Nephron progenitor cell (in vitro differentiated cells): ENCODE data around the gene TWNK.
"Not testable (repeated sequence)": the region's sequence is repeated elsewhere in the genome, so short reads cannot be mapped to it uniquely, and the experiment has no call there.

Experiments
- DNase-seq: peaks from one replicate; pipeline ENCODE4 v3.0.0; 2021
- H3K27ac Mint-ChIP-seq: 2 replicates; pipeline ENCODE4 v1.8.0; 2021; ENCODE audit warnings: mild to moderate bottlenecking, moderate library complexity, mixed read lengths
- H3K27me3 Mint-ChIP-seq: 2 replicates; pipeline ENCODE4 v1.8.0; 2021; ENCODE audit warnings: mild to moderate bottlenecking, low read depth, mixed read lengths; ENCODE audit not compliant: poor library complexity
- H3K36me3 Mint-ChIP-seq: 2 replicates; pipeline ENCODE4 v1.8.0; 2021; ENCODE audit warnings: low read depth, mixed read lengths
- H3K4me1 Mint-ChIP-seq: 2 replicates; pipeline ENCODE4 v1.8.0; 2021; ENCODE audit warnings: mixed read lengths
- H3K4me3 Mint-ChIP-seq: 2 replicates; pipeline ENCODE4 v1.8.0; 2021; ENCODE audit warnings: mild to moderate bottlenecking, moderate library complexity, mixed read lengths
- H3K9me3 Mint-ChIP-seq: 2 replicates; pipeline ENCODE4 v1.8.0; 2021; ENCODE audit warnings: mild to moderate bottlenecking, moderate library complexity, mixed read lengths
- TF ChIP-seq, protein P1 (sequence below): fragments of 200-600 bp; sonication (generic); IDR thresholded peaks from 2 replicates; pipeline ENCODE4 v1.5.0; 2021; ENCODE audit warnings: antibody characterized with exemption

TWNK gene

DNA sequence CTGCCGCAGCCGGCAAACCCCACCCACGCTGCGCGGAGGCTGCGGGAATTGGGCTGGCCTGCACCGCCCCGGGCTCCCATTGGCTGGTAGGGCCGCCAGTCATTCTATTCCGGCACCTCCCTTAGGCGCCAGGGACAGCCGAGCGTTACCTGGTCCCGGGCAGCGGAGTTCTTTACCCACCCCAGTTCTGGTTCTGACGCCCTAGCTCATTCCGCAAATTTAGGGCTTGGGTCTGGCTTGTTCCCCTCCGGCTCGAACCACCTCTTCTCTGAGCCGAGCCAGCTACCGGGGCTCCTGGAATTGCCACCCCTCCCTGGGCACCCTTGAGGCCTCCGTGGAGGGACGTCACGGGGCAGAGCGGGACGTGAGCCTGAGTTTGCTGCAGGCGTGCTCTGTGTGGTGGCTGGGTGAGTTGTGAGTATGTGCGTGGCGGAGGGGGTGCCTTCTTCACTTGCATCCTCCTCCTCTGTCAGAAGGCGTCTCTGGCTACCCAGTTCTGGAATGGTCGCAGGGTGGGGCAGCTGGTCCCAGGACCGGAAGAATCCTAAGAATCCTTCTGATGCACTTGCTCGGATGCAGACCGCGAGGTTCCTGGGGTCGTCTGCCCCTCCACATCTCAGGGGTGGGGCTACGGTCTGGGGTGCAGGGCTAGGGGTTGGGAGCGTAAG, 43.9 kb downstream of the TWNK start, which contains the start of the genes PDZD7 and SFXN3:
Gene PDZD7, minus strand, starts transcription at position 2 of the 668 bp plus-strand sequence. CDS start 910 bp downstream, outside the sequence.
Gene SFXN3, plus strand, starts transcription at position 107 of the 668 bp plus-strand sequence. CDS start 3,461 bp downstream, outside the sequence.
- Mint-ChIP-seq H3K4me3 (peak within 1 kb of the TSS; percentile 83), H3K27ac (no peak within 1 kb of the TSS), H3K4me1 (peaks cover 69% of the 10 kb centered on the region), H3K9me3 (no peaks in the 10 kb centered on the region), H3K27me3 (peaks cover 62% of the 10 kb centered on the region), H3K36me3 (no peaks in the 10 kb centered on the region)
- peak; percentile 98 for DNase-seq
- TF ChIP-seq, protein P1, sequence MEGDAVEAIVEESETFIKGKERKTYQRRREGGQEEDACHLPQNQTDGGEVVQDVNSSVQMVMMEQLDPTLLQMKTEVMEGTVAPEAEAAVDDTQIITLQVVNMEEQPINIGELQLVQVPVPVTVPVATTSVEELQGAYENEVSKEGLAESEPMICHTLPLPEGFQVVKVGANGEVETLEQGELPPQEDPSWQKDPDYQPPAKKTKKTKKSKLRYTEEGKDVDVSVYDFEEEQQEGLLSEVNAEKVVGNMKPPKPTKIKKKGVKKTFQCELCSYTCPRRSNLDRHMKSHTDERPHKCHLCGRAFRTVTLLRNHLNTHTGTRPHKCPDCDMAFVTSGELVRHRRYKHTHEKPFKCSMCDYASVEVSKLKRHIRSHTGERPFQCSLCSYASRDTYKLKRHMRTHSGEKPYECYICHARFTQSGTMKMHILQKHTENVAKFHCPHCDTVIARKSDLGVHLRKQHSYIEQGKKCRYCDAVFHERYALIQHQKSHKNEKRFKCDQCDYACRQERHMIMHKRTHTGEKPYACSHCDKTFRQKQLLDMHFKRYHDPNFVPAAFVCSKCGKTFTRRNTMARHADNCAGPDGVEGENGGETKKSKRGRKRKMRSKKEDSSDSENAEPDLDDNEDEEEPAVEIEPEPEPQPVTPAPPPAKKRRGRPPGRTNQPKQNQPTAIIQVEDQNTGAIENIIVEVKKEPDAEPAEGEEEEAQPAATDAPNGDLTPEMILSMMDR: no peak

DNA sequence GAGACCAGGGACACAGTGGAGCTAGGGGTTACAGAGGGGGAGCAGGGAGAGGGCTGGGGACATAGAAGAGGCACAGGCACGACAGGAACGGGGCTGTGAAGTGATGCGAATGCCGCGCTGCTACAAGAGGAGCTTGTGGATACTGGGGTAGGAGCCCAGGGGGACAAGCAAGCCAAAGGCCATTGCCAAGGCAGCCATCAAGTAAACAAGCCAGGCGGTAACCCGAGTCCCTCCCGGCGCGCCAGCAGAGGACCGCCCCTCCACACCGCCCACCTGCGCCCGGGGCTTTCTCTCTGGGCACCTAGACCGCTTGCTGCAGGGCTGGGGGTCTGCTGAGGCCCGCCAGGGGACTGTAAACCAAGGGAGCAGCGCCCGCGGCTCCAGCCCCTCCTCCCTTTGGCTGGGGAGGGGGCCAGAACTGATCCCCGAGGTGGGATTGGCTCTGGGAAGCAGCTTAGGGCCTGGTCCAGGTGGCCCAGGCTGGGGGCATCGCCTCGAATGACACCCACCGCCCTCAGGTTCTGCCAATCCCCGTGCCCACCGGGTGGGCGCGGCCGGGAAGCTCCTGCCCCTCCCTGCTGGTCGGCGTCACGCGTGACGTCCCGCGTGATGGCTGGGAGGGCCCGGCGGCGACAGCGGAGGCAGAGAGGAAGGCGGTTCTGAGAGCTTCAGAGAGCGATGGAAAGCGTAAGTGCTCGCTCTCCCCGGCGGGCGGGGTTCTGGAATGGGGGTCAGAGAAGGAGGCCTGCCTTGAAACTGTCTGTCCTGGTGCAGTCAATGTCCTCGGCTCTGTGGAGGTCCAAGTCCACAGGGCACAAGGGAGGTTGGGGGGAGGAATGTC, 44.7 kb downstream of the TWNK start:
- TF ChIP-seq, protein P1: no peak
- H3K27ac Mint-ChIP-seq: no peak overlapping the region

DNA sequence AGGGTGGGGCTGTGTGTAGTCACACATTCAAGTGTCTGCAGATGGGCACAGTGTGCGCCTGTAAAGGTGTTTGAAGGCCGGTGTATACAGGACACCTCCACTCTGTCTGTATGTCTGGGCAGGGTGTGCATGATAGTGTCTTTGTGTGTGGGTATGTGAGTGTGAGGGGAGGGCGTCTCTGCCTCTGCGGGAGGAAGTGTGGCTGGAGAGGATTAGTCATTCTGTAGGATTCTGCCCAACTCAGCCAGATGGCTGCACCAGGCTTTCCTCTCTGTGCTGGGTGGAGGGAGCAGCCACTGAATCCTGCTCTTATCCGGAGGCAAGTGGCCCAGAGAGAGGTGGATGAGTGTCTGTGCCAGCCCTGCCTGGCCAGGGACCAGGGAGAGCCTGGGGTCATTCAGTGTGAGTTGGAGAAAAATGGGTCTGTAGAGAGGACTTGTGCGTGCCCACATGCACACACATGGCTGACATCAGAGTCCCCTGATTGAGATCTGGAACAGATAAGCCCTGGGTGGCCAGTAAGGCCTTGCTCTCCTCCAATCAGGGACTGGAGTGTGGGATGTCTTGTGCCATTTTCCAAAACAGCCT, 45.4 kb downstream of the TWNK start:
- DNase-seq: no peak
- Mint-ChIP-seq H3K4me1 (peaks cover 58% of the 10 kb centered on the region), H3K27me3 (peaks cover 77% of the 10 kb centered on the region), H3K36me3 (no peaks in the 10 kb centered on the region), H3K9me3 (no peaks in the 10 kb centered on the region), H3K27ac (no peak overlapping the region), H3K4me3 (peak overlapping the region; percentile 78)
- TF ChIP-seq, protein P1: no peak

More for the DNA sequence above, 44.7 kb downstream of the TWNK start:
- no peaks in the 10 kb centered on the region for H3K9me3 Mint-ChIP-seq
- H3K4me3 Mint-ChIP-seq: peak overlapping the region; percentile 83
- DNase-seq: peak; percentile 74
- peaks cover 69% of the 10 kb centered on the region for H3K27me3 Mint-ChIP-seq
- no peaks in the 10 kb centered on the region for H3K36me3 Mint-ChIP-seq
- peaks cover 61% of the 10 kb centered on the region for H3K4me1 Mint-ChIP-seq

DNA sequence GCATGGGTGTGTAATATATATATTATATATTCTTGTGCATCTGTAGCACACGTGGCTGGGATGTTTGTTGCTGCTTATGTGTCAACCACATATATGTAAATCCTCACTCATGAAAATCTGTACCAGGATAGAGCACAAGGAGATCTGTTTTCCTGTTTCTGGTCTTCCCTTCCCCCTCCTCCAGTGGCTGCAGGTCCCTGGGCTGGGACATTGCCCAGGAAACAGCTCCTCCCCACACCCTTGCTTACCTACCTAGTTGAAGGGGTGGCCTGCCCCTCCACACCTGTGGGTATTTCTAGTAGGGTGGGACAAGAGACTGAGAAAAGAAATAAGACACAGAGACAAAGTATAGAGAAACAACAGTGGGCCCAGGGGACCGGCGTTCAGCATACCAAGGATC, 45.9 kb downstream of the TWNK start:
- Mint-ChIP-seq H3K27me3 (peaks cover 82% of the 10 kb centered on the region), H3K4me3 (peak overlapping the region; percentile 44)

DNA sequence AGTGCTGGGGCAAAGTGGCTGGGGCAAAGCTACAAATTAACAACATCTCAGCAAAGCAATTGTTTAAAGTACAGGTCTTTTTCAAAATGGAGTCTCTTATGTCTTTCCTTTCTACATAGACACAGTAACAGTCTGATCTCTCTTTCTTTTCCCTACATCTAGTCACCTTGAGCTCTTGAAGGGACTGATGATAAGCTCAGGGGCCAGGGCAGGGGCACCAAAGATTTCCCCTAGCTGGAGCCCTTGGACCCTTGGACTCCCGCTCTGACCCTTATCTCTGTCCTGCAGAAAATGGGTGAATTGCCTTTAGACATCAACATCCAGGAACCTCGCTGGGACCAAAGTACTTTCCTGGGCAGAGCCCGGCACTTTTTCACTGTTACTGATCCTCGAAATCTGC, 47.1 kb downstream of the TWNK start:
- H3K27me3 Mint-ChIP-seq: peaks cover 88% of the 10 kb centered on the region
- peaks cover 52% of the 10 kb centered on the region for H3K4me1 Mint-ChIP-seq
- H3K36me3 Mint-ChIP-seq, H3K27ac Mint-ChIP-seq, DNase-seq, H3K9me3 Mint-ChIP-seq, H3K4me3 Mint-ChIP-seq: not testable (repeated sequence)

More for the DNA sequence above, 45.9 kb downstream of the TWNK start:
- no peaks in the 10 kb centered on the region for H3K36me3 Mint-ChIP-seq
- H3K9me3 Mint-ChIP-seq: no peaks in the 10 kb centered on the region
- TF ChIP-seq, protein P1: no peak
- H3K27ac Mint-ChIP-seq: no peak overlapping the region
- H3K4me1 Mint-ChIP-seq: peaks cover 58% of the 10 kb centered on the region
- DNase-seq: no peak

DNA sequence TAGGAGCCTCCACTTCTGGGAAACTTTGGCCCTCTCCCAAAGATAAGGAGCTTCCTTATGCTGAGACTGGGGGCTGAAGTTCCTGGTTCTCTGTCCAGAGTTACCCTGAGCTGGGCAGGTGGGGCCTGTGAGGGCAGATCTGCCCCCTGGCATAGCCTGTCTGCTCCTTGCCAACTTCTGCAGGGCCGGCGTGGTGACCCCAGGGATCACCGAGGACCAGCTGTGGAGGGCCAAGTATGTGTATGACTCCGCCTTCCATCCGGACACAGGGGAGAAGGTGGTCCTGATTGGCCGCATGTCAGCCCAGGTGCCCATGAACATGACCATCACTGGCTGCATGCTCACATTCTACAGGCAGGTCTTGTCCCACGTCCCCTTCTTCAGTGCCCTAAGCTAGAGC, 48.0 kb downstream of the TWNK start:
- no peak overlapping the region for H3K4me3 Mint-ChIP-seq
- no peaks in the 10 kb centered on the region for H3K9me3 Mint-ChIP-seq
- peaks cover 96% of the 10 kb centered on the region for H3K27me3 Mint-ChIP-seq
- TF ChIP-seq, protein P1: no peak
- H3K36me3 Mint-ChIP-seq: no peaks in the 10 kb centered on the region
- peaks cover 56% of the 10 kb centered on the region for H3K4me1 Mint-ChIP-seq
- no peak for DNase-seq
- H3K27ac Mint-ChIP-seq: no peak overlapping the region
